ENCODE data around the gene GJA4.
A peak's percentile ranks its signal among the peaks of the same experiment; 100 is the strongest.
"Not testable (repeated sequence)": the region's sequence is repeated elsewhere in the genome, so short reads cannot be mapped to it uniquely, and the experiment has no call there.

Gene GJA4

DNA sequence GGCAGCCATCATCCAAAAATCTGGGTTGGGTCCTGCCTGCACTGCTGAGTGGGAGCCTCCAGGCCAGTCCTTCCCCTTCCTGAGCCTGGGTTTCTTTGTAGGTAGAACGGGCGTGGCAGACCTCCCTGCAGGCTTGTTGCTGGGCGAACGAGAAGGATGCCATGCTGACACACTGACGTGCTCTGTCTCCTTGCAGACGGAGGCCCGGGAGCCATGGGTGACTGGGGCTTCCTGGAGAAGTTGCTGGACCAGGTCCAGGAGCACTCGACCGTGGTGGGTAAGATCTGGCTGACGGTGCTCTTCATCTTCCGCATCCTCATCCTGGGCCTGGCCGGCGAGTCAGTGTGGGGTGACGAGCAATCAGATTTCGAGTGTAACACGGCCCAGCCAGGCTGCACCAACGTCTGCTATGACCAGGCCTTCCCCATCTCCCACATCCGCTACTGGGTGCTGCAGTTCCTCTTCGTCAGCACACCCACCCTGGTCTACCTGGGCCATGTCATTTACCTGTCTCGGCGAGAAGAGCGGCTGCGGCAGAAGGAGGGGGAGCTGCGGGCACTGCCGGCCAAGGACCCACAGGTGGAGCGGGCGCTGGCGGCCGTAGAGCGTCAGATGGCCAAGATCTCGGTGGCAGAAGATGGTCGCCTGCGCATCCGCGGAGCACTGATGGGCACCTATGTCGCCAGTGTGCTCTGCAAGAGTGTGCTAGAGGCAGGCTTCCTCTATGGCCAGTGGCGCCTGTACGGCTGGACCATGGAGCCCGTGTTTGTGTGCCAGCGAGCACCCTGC lies 1.4 kb downstream of the GJA4 start:
- DNase-seq = no peak

- DNase-seq = no peak
Measured at GRCh38 chr1:34794790-34795180, 2.0 kb downstream of the GJA4 start.

DNA sequence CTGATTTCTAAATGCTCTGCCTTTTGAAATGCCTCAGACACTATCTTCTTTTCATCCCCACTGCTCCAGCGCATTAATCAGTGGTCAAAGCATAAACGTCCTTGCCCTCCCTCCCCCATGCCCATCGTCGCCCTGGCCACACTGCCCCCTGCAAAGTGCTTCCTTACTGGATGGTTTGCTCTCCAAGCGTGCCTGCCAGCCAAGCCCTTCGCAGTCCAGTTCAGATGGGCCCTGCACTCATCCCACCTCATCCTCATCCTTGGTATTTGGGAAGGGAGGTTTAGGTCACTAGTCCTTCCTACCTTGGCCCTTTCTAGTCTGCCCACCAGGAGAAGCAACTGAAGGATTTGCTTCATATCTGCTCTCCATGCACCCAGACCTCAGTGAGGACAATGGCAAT lies 3.1 kb downstream of the GJA4 start:
- DNase-seq = no peak

GRCh38 chr1:34796990-34797389 lies 4.2 kb downstream of the GJA4 start:
- DNase-seq = no peak

- peak; percentile 39 for DNase-seq
Measured at GRCh38 chr1:34800214-34800613, 7.4 kb downstream of the GJA4 start.

- DNase-seq = no peak
Measured at GRCh38 chr1:34803770-34804169, 11.0 kb downstream of the GJA4 start.

- DNase-seq = no peak
Measured at GRCh38 chr1:34806396-34806795, 13.6 kb downstream of the GJA4 start.

DNA sequence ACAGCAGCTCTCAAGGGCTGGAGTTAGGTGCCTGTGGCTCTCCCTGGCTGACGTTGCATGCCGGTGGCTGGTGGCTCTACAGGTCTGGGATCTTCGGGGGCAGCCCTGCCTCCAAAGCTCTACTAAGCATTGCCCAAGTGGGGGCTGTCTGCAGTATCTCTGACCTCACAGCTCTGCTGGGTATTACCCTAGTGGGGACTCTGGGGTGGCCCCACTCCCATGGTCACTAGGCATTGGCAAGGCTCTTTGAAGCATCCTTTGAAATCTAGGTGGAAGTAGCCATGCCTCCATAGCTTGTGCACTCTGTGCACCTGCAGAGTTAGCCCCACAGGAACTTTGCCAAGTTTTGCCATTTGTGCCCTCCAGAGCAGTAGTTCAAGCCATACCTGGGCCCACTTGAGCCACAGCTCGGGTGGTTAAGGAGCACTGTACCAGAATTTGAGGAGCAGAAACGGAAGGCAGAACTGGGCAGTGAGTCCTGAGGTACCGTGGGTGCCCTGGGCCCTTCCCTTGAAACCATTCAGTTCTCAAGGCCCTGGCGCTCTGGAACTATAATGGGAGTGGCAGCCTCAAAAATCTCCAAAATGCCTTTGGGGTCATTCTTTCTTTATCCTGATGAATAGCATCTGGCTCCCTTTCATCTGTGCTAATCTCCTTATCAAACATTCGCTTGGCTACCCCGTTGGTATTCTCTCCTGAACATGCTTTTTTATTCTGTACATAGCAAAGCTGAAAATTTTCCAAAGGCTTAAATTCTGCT lies 15.4 kb downstream of the GJA4 start:
- no peak for DNase-seq

DNA sequence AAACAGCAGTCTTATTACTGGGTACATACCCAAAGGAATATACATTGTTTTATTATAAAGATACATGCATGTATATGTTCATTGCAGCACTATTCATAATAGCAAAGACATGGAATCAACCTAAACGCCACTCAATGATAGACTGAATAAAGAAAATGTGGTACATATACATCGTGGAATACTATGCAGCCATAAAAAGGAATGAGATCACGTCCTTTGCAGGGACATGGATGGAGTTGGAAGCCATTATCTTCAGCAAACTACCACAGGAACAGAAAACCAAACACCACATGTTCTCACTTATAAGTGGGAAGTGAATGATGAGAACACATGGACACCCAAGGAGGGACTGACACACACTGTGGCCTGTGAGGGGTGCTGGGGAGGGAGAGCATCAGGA lies 18.0 kb downstream of the GJA4 start:
- not testable (repeated sequence) for DNase-seq

GRCh38 chr1:34816332-34816731 lies 23.5 kb downstream of the GJA4 start:
- DNase-seq = no peak

- DNase-seq = no peak
Measured at GRCh38 chr1:34816778-34817177, 24.0 kb downstream of the GJA4 start.

DNA sequence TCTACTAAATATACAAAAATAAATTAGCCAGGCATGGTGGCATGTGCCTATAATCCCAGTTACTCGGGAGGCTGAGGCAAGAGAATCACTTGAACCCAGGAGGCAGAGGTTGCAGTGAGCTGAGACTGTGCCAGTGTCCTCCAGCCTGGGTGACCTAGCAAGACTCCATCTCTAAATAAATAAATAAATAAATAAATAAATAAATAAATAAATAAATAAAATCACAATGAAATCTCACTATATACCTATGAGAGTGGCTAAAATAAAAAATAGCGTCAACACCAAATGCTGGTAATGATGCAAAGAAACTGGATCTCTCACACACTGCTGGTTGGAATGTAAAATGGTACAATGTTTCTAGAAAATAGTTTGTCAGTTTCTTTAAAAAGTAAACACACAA lies 26.1 kb downstream of the GJA4 start:
- DNase-seq = not testable (repeated sequence)

- no peak for DNase-seq
Measured at GRCh38 chr1:34822202-34822601, 29.4 kb downstream of the GJA4 start.

- DNase-seq = no peak
Measured at GRCh38 chr1:34824817-34825454, 32.1 kb downstream of the GJA4 start.

- DNase-seq = no peak
Measured at GRCh38 chr1:34825455-34826091, 32.8 kb downstream of the GJA4 start.

GRCh38 chr1:34827341-34827941 lies 34.6 kb downstream of the GJA4 start:
- DNase-seq = no peak

- DNase-seq = no peak
Measured at GRCh38 chr1:34828611-34829010, 35.8 kb downstream of the GJA4 start.

DNA sequence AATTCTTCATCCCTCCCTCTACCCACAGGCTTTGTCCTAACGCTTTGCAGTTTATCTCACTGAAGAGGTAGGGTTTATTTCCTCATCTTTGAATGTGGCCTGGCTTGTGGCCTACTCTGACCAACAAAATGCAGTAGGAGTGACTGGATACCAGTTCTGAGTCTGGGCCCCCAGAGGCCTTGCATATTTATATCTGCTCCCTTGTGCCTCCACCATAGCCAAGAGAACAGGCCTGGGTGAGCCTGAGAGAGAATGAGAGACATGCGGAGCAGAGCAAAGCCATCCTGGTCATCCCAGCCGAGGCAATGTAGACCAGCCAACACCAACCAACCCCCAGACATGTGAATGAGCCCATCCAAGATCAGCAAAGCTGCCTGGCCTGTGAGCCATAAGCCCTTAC lies 36.5 kb downstream of the GJA4 start:
- no peak for DNase-seq

GRCh38 chr1:34831721-34832246 lies 39.0 kb downstream of the GJA4 start:
- no peak for DNase-seq

- DNase-seq = no peak
Measured at GRCh38 chr1:34833711-34834110, 40.9 kb downstream of the GJA4 start.

DNA sequence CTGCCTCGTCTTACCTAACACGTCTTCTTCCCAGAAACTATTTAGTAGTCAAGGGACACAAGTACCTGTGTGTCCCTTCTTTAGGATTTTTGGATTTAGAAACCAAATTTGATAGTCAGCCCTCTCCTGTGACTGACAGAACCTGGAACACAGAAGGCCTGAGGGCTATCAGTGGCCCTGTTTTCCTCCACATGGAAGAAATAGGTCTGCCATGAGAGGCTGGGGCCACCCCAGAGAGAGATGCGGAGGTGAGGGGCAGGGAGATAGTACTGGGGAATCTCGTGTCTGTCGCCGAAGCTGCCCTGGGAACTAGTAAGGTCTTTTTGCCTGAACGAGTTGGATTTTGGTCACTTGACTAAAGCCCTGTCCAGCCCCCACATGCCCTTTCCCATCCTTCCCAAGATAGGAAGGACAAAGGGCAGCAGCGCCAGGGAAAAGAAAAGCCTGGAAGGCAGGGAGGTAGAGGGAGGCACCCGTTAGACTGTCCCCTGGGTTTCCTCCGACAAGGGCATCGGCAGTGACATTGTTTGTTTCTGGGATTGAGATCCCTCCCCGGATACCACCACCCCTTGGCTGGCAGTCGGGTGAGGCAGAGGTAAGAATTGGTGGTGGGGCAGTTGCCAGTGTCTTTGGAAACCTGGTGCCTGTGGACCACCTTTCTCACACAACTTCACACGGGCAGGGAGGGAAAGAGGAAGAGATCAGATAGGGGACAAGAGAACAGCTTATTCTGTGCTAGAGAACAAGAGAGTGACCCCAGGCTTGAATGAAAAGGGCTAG lies 46.9 kb downstream of the GJA4 start:
- no peak for DNase-seq

GRCh38 chr1:34840426-34840825 lies 47.6 kb downstream of the GJA4 start:
- DNase-seq = no peak
